K562 (cell line): Measurements from ENCODE around the gene KAT2B. TPM values are rescaled to one million over a fixed set of nuclear protein-coding genes. Genes with fewer than 3 reads are reported as not detected.

ENCODE experiments used
- ATAC-seq: fragments of 200-7000 bp; cut with Tn5 transposase; 3 replicates; pipeline ENCODE4 v1.9.1; 2020; ENCODE audit warnings: moderate library complexity
- BruUV-seq: library from RNA; stranded (reverse); fragments of 400-500 nt; replicated peaks from 2 replicates; lab custom pipeline; 2021; lab: Mats Ljungman, UMichigan
- CTCF ChIA-PET: fragments of 300-600 bp; formaldehyde crosslinking; extraction: SDS; loops from one replicate; lab custom pipeline; 2021; ENCODE audit warnings: low intra/inter-chr PET ratio; lab: Yijun Ruan, JAX
- POLR2A ChIA-PET: fragments of 300-600, 350-650 bp; sonication (Branson Sonifier 250); formaldehyde crosslinking; extraction: SDS; loops from one replicate; lab custom pipeline; 2021; ENCODE audit warnings: antibody characterized with exemption, inconsistent platforms; lab: Yijun Ruan, JAX
- DNase-seq, 4 experiments: peaks; one replicate each; pipeline versions ENCODE4 v3.0.0 to v3.0.0-alpha.2; 2011 to 2018; ENCODE audit warnings: low spot score in 3 of 4, mixed read lengths in 3 of 4; ENCODE audit errors: extremely low read depth in 1 of 4
- FAIRE-seq: peaks from 2 replicates; lab custom pipeline; 2011; peaks lifted over from hg19 to GRCh38; lab: Jason Lieb, UNC
- H2AFZ ChIP-seq: 2 replicates; pipeline ENCODE4 v1.6.0; 2011; ENCODE audit warnings: low read depth, low read length, control low read depth, inconsistent platforms
- H3K27ac ChIP-seq: fragments of 200-600 bp; 3 replicates; pipeline ENCODE4 v1.8.0; 2011; ENCODE audit warnings: low read depth, mild to moderate bottlenecking, control low read depth, inconsistent platforms, low read length, moderate library complexity, mixed read lengths; ENCODE audit errors: extremely low read depth
- H3K27me3 ChIP-seq, 2 experiments: fragments of 300-600 bp in 1 of 2; 2 replicates in 1 of 2; 3 replicates in 1 of 2; pipeline versions ENCODE4 v1.6.0 to v1.8.0; 2011; ENCODE audit warnings: inconsistent platforms in 2 of 2, low read length in 2 of 2, mild to moderate bottlenecking in 1 of 2, mixed read lengths in 1 of 2, moderate library complexity in 1 of 2; ENCODE audit not compliant: control insufficient read depth in 2 of 2, insufficient read depth in 2 of 2
- H3K36me3 ChIP-seq: fragments of 300-600 bp; 3 replicates; pipeline ENCODE4 v1.8.0; 2011; ENCODE audit warnings: mild to moderate bottlenecking, low read length, inconsistent platforms; ENCODE audit not compliant: control insufficient read depth, insufficient read depth
- H3K4me1 ChIP-seq, 2 experiments: fragments of 200-600 bp in 1 of 2; replicated peaks in 1 of 2; 2 replicates in 1 of 2; 3 replicates in 1 of 2; pipeline versions ENCODE4 v1.5.1 to v1.8.0; 2011; ENCODE audit warnings: inconsistent platforms in 2 of 2, low read length in 2 of 2, mild to moderate bottlenecking in 1 of 2, mixed read lengths in 1 of 2, moderate library complexity in 1 of 2; ENCODE audit not compliant: control insufficient read depth in 2 of 2, insufficient read depth in 2 of 2
- H3K4me2 ChIP-seq: 2 replicates; pipeline ENCODE4 v1.6.1; 2011; ENCODE audit warnings: low read length, control low read depth, inconsistent platforms, mixed read lengths; ENCODE audit not compliant: insufficient read depth
- H3K4me3 ChIP-seq: fragments of 200-600 bp; sonication (generic), shearing (Covaris generic); 2 replicates; pipeline ENCODE4 v1.5.1; 2016; ENCODE audit warnings: control low read depth, inconsistent platforms
- H3K79me2 ChIP-seq: fragments of 200-600 bp; 3 replicates; pipeline ENCODE4 v1.8.0; 2011; ENCODE audit warnings: low read length, inconsistent platforms; ENCODE audit not compliant: control insufficient read depth, insufficient read depth
- H3K9ac ChIP-seq, 2 experiments: 2 replicates each; pipeline versions ENCODE4 v1.6.0 to v1.6.1; 2011; ENCODE audit warnings: low read depth in 2 of 2, low read length in 2 of 2, control low read depth in 1 of 2, inconsistent platforms in 1 of 2, mild to moderate bottlenecking in 1 of 2, mixed read lengths in 1 of 2; ENCODE audit not compliant: insufficient read depth in 1 of 2
- H3K9me1 ChIP-seq: one replicate; pipeline ENCODE4 v1.6.0; 2011; ENCODE audit warnings: inconsistent platforms, mild to moderate bottlenecking, low read length, moderate library complexity; ENCODE audit not compliant: control insufficient read depth, insufficient read depth
- H3K9me3 ChIP-seq: replicated peaks from 2 replicates; pipeline ENCODE4 v1.5.1; 2011; ENCODE audit warnings: low read depth, low read length, inconsistent platforms; ENCODE audit not compliant: control insufficient read depth, insufficient read depth
- H4K20me1 ChIP-seq: replicated peaks from 2 replicates; pipeline ENCODE4 v1.6.1; 2011; ENCODE audit warnings: low read length, inconsistent platforms, mixed read lengths; ENCODE audit not compliant: control insufficient read depth, insufficient read depth
- HNRNPL ChIP-seq: fragments of 200-400 bp; formaldehyde crosslinking; IDR thresholded peaks from 2 replicates; pipeline ENCODE4 v1.6.1; 2017; ENCODE audit warnings: low read depth, mild to moderate bottlenecking, low read length
- NFIX ChIP-seq: fragments of 250-450 bp; sonication (Bioruptor Pico); IDR thresholded peaks from 2 replicates; pipeline ENCODE4 v1.4.0; 2020; ENCODE audit warnings: low read depth, mild to moderate bottlenecking, moderate library complexity
- RBFOX2 ChIP-seq: fragments of 200-400 bp; formaldehyde crosslinking; IDR thresholded peaks from 2 replicates; pipeline ENCODE4 v1.6.1; 2017; ENCODE audit warnings: low read depth, mild to moderate bottlenecking, low read length, moderate library complexity
- RBM14 ChIP-seq: fragments of 200-400 bp; formaldehyde crosslinking; IDR thresholded peaks from 2 replicates; pipeline ENCODE4 v1.6.1; 2018; ENCODE audit warnings: low read depth, mild to moderate bottlenecking, low read length, moderate library complexity, borderline replicate concordance; ENCODE audit not compliant: insufficient read depth
- TFAP4 ChIP-seq: sonication (generic); formaldehyde crosslinking; IDR thresholded peaks from 2 replicates; pipeline ENCODE4 v1.8.0; 2022; ENCODE audit warnings: missing genetic modification reagents, mild to moderate bottlenecking, moderate library complexity, borderline replicate concordance
- WGBS: fragments of 100-300 bp; shearing (Covaris generic); methylation state at CpG from one replicate; pipeline ENCODE4 v1.1.6; 2016; ENCODE audit warnings: low coverage, mixed read lengths; ENCODE audit not compliant: insufficient coverage; ENCODE audit errors: missing lambda C conversion rate; 5-methylcytosine and 5-hydroxymethylcytosine counted together
- in situ Hi-C: fragments of 300-500 bp; cut with MboI; formaldehyde crosslinking; loops from 4 replicates; pipeline ENCODE4 v1.15.0; 2018; ENCODE audit warnings: inconsistent platforms, mixed read lengths
- intact Hi-C: fragments of 100-400 bp; cut with micrococcal nuclease; formaldehyde crosslinking; loops from 2 replicates; pipeline ENCODE4 v1.14.2; 2022
- polyA plus RNA-seq, 8 experiments: library from polyadenylated mRNA; depleted of rRNA in 4 of 8; stranded (reverse) in 5 of 8; unstranded in 3 of 8; fragments of >200 nt; fragmentation: Nextera tagmentation in 2 of 8; fragmentation: Illumina TruSeq in 1 of 8; extraction: Ambion mirVana in 2 of 8; extraction: Trizol in 1 of 8; gene quantifications; 2 replicates each; pipeline versions ENCODE4 v1.2.1 to v1.2.3, GENCODE V29; 2011 to 2014; ENCODE audit warnings: inconsistent platforms in 1 of 8, missing spikeins in 1 of 8
- total RNA-seq, 7 experiments: library from RNA; depleted of rRNA in 6 of 7; stranded (reverse); fragments of >200 nt in 6 of 7; fragmentation: Illumina TruSeq in 2 of 7; extraction: Trizol in 2 of 7; gene quantifications; 2 replicates each; pipeline versions ENCODE4 v1.2.1 to v1.2.3, GENCODE V29; 2011 to 2021; ENCODE audit warnings: low replicate concordance in 1 of 7
- TF ChIP-seq, protein P1 (sequence below): IDR thresholded peaks from 2 replicates; pipeline ENCODE4 v1.6.1; 2011; ENCODE audit warnings: borderline replicate concordance, low read depth, mild to moderate bottlenecking, moderate library complexity, low read length; ENCODE audit not compliant: insufficient read depth, poor library complexity, severe bottlenecking
- TF ChIP-seq, protein P2 (sequence below): sonication (generic); formaldehyde crosslinking; IDR thresholded peaks from 2 replicates; pipeline ENCODE4 v1.8.1; 2023; ENCODE audit warnings: mild to moderate bottlenecking, missing genetic modification reagents

Gene KAT2B
- total and polyA plus RNA-seq, 9 of the 15 experiments (the other 6 are each of a cell fraction or from before 2014, with no cell fraction given): 3.3 to 14.9 (median 12.2) TPM

- WGBS: 60% methylated on average over 2 of the region's 2 CpGs
- no peak for ATAC-seq
- FAIRE-seq: no peak
- BruUV-seq: no TSS peak
- no peak overlapping the region for H2AFZ ChIP-seq
- no peaks in the 10 kb centered on the region for H3K4me1 ChIP-seq
- H3K4me2 ChIP-seq: no peak overlapping the region
- H3K9me1 ChIP-seq: no peaks in the 10 kb centered on the region
- H3K4me3 ChIP-seq: no peak overlapping the region
- DNase-seq: no peak
- no peak overlapping the region for H3K9ac ChIP-seq
- H3K27ac ChIP-seq: no peak overlapping the region
- H3K9me3 ChIP-seq: no peaks in the 10 kb centered on the region
- ChIA-PET POLR2A (no interaction called here), CTCF (no interaction called here)
- no peaks in the 10 kb centered on the region for H4K20me1 ChIP-seq
- H3K27me3 ChIP-seq: no peaks in the 10 kb centered on the region
- no peaks in the 10 kb centered on the region for H3K79me2 ChIP-seq
- peaks cover 4% of the 10 kb centered on the region; the same call in 2 of the 3 replicates for H3K36me3 ChIP-seq
- in situ Hi-C loops: no loop called here
- intact Hi-C loops: no loop called here
- TF ChIP-seq RBM14: no peak
- TF ChIP-seq RBFOX2: no peak
- no peak for TF ChIP-seq NFIX (CRISPR knock-in tag)
These were observed 105.6 kb downstream of the KAT2B start for GRCh38 chr3:20145874-20146273.

DNA sequence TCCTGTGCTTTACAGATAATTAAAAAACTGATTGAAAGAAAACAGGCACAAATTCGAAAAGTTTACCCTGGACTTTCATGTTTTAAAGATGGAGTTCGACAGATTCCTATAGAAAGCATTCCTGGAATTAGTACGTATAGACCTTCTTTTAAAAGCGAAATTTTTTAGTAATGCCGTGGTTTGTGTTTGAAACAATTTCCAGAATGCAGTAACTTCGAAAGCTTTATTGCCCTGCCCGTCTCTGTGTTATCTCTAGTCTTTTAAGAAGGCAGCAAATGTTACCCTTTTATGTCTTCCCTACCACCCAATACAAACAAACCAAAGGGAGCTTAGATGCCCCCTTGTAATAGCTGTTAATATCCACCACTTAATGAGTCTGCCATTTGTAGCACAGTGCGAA lies 106.1 kb downstream of the KAT2B start:
- intact Hi-C loops: no loop called here
- Histone ChIP-seq H3K36me3 (peaks cover 7% of the 10 kb centered on the region; the same call in 2 of the 3 replicates), H3K27me3 (no peaks in the 10 kb centered on the region), H2AFZ (no peak overlapping the region), H3K9me3 (no peaks in the 10 kb centered on the region), H3K4me1 (no peaks in the 10 kb centered on the region), H3K4me2 (no peak overlapping the region), H3K4me3 (no peak overlapping the region), H3K9ac (no peak overlapping the region), H3K9me1 (no peaks in the 10 kb centered on the region), H3K79me2 (no peaks in the 10 kb centered on the region), H4K20me1 (no peaks in the 10 kb centered on the region), H3K27ac (no peak overlapping the region)
- ATAC-seq (no peak), DNase-seq (no peak), FAIRE-seq (no peak)
- WGBS: 58% methylated on average over 8 of the region's 8 CpGs
- CTCF ChIA-PET: no interaction called here
- no TSS peak for BruUV-seq
- POLR2A ChIA-PET: interaction anchor here (0.6 to 1.8 kb wide), 3 partner anchors 9 to 27 kb away, joined by 3 to 6 read pairs (median 3); no protein-coding TSS in a partner anchor
- in situ Hi-C loops: no loop called here
- TF ChIP-seq TFAP4: no peak
- TF ChIP-seq, protein P1, sequence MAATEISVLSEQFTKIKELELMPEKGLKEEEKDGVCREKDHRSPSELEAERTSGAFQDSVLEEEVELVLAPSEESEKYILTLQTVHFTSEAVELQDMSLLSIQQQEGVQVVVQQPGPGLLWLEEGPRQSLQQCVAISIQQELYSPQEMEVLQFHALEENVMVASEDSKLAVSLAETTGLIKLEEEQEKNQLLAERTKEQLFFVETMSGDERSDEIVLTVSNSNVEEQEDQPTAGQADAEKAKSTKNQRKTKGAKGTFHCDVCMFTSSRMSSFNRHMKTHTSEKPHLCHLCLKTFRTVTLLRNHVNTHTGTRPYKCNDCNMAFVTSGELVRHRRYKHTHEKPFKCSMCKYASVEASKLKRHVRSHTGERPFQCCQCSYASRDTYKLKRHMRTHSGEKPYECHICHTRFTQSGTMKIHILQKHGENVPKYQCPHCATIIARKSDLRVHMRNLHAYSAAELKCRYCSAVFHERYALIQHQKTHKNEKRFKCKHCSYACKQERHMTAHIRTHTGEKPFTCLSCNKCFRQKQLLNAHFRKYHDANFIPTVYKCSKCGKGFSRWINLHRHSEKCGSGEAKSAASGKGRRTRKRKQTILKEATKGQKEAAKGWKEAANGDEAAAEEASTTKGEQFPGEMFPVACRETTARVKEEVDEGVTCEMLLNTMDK: no peak
- TF ChIP-seq HNRNPL: no peak
- TF ChIP-seq, protein P2, sequence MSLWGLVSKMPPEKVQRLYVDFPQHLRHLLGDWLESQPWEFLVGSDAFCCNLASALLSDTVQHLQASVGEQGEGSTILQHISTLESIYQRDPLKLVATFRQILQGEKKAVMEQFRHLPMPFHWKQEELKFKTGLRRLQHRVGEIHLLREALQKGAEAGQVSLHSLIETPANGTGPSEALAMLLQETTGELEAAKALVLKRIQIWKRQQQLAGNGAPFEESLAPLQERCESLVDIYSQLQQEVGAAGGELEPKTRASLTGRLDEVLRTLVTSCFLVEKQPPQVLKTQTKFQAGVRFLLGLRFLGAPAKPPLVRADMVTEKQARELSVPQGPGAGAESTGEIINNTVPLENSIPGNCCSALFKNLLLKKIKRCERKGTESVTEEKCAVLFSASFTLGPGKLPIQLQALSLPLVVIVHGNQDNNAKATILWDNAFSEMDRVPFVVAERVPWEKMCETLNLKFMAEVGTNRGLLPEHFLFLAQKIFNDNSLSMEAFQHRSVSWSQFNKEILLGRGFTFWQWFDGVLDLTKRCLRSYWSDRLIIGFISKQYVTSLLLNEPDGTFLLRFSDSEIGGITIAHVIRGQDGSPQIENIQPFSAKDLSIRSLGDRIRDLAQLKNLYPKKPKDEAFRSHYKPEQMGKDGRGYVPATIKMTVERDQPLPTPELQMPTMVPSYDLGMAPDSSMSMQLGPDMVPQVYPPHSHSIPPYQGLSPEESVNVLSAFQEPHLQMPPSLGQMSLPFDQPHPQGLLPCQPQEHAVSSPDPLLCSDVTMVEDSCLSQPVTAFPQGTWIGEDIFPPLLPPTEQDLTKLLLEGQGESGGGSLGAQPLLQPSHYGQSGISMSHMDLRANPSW (CRISPR knock-in tag): no peak
